Tibial nerve (tissue), 4 donors: Measurements from ENCODE around the gene CNST. TPM values are rescaled to one million over a fixed set of nuclear protein-coding genes. Genes with fewer than 3 reads are reported as not detected.
A peak's percentile ranks its signal among the peaks of the same experiment; 100 is the strongest.

Source experiments
- DNase-seq, 2 donors: peaks; one replicate each; pipeline ENCODE4 v3.0.0-alpha.2; 2019; ENCODE audit warnings: low spot score in 2 of 2
- H3K27ac ChIP-seq, 4 donors: fragments of 200-600 bp; sonication (generic) in 3 of 4; one replicate each; pipeline ENCODE4 v1.5.1; 2017 to 2019; ENCODE audit warnings: mild to moderate bottlenecking in 1 of 4
- H3K27me3 ChIP-seq, 2 donors: fragments of 200-600 bp; sonication (generic) in 1 of 2; one replicate each; pipeline versions ENCODE4 v1.5.1 to v1.6.0; 2017 to 2019
- H3K36me3 ChIP-seq, 3 donors: fragments of 200-600 bp; sonication (generic); one replicate each; pipeline ENCODE4 v1.5.1; 2018 to 2019
- H3K4me1 ChIP-seq, 4 donors: fragments of 200-600 bp; sonication (generic) in 3 of 4; one replicate each; pipeline ENCODE4 v1.5.1; 2017 to 2019
- H3K4me3 ChIP-seq, 4 donors: fragments of 200-600 bp; sonication (generic) in 3 of 4; one replicate each; pipeline ENCODE4 v1.5.1; 2017 to 2019; ENCODE audit warnings: mild to moderate bottlenecking in 1 of 4, moderate library complexity in 1 of 4
- H3K9me3 ChIP-seq, 4 donors: fragments of 200-600 bp; sonication (generic) in 3 of 4; one replicate each; pipeline ENCODE4 v1.5.1; 2017 to 2019
- CTCF ChIP-seq, 5 experiments: fragments of 200-600 bp in 3 of 5; fragments of 450-650 bp in 2 of 5; sonication (generic) in 3 of 5; IDR thresholded peaks; one replicate each; pipeline ENCODE4 v1.5.1; 2016 to 2019; ENCODE audit warnings: antibody characterized with exemption in 5 of 5, mild to moderate bottlenecking in 3 of 5, moderate library complexity in 2 of 5
- EP300 ChIP-seq, 2 donors: sonication (generic); formaldehyde crosslinking; IDR thresholded peaks; one replicate each; pipeline ENCODE4 v1.6.1; 2017; ENCODE audit warnings: antibody characterized with exemption in 2 of 2, mild to moderate bottlenecking in 1 of 2
- POLR2A ChIP-seq, 2 donors: fragments of 450-650 bp; IDR thresholded peaks; one replicate each; pipeline ENCODE4 v1.6.1; 2017; ENCODE audit warnings: antibody characterized with exemption in 2 of 2, mild to moderate bottlenecking in 2 of 2, moderate library complexity in 2 of 2
- WGBS, 2 donors: methylation state at CpG; one replicate each; pipeline ENCODE4 v1.1.5; 2018; 5-methylcytosine and 5-hydroxymethylcytosine counted together
- total RNA-seq, 4 donors: library from RNA; depleted of rRNA; stranded (reverse); fragments of >200 nt; gene quantifications; one replicate each; pipeline ENCODE4 v1.1.0, GENCODE V29; 2016

Gene CNST
- total RNA-seq, 4 donors from 2014 or later: 16.5 to 20.3 (median 17.9) TPM

DNA sequence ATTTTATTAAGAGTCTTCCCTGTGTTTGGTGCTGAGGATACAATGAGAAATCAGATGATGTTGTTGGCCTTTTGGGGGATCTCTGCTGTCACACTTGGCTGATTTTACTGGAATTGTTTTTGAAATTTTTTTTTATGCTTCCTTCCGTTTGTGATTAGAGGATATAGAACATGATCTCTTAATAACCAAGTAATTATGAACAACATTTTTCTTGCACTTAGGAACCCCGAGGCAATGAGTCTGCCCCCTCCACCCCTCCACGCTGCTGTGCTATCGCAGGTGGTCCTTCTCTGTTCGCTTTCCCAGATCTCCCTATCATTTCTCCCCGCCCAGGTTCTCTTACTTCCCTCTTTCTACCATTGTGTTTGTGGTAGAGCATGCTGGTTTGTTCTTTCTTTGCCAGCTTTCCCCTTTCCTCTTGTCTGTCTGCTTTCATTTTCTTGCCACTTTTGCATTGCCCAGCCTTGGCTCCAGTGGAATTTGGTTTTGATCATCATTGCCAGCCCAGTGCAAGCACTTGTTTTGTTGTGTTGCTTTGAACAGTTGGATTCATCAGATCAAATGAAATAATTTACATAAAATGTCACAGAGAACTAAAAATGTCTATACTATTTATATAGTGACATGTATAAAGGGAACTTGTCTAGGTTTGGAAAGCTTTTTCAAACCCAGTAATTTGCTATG lies 84.9 kb downstream of the CNST start:
- H3K27ac ChIP-seq: peak overlapping the region in 1 of 4 donors; percentile 17
- no peak overlapping the region for H3K4me3 ChIP-seq
- WGBS, 2 donors: 68 to 77% methylated on average over 6 of the region's 6 CpGs

GRCh38 chr1:246658567-246658966 lies 92.3 kb downstream of the CNST start:
- WGBS, 2 donors: 79 to 85% methylated on average over 6 of the region's 6 CpGs
- no peaks in the 10 kb centered on the region for H3K4me1 ChIP-seq
- H3K36me3 ChIP-seq: peaks cover 0 to 65% (median 4%) of the 10 kb centered on the region in 3 donors
- no peaks in the 10 kb centered on the region for H3K27me3 ChIP-seq
- no peak for DNase-seq
- TF ChIP-seq POLR2A (IDR thresholded peaks at IDR 0.05): no peak
- no peak for TF ChIP-seq CTCF (IDR thresholded peaks at IDR 0.05)
- TF ChIP-seq EP300 (IDR thresholded peaks at IDR 0.05): no peak
- H3K27ac ChIP-seq: no peak overlapping the region
- H3K9me3 ChIP-seq: no peaks in the 10 kb centered on the region
- H3K4me3 ChIP-seq: no peak overlapping the region

More for the DNA sequence above, 84.9 kb downstream of the CNST start:
- DNase-seq: no peak
- no peaks in the 10 kb centered on the region for H3K9me3 ChIP-seq
- no peaks in the 10 kb centered on the region for H3K27me3 ChIP-seq
- peaks cover 0 to 44% (median 0%) of the 10 kb centered on the region in 3 donors for H3K36me3 ChIP-seq
- no peak for TF ChIP-seq POLR2A (IDR thresholded peaks at IDR 0.05)
- no peak for TF ChIP-seq EP300 (IDR thresholded peaks at IDR 0.05)
- no peak for TF ChIP-seq CTCF (IDR thresholded peaks at IDR 0.05)
- H3K4me1 ChIP-seq: peaks cover 0 to 21% (median 0%) of the 10 kb centered on the region in 4 donors

DNA sequence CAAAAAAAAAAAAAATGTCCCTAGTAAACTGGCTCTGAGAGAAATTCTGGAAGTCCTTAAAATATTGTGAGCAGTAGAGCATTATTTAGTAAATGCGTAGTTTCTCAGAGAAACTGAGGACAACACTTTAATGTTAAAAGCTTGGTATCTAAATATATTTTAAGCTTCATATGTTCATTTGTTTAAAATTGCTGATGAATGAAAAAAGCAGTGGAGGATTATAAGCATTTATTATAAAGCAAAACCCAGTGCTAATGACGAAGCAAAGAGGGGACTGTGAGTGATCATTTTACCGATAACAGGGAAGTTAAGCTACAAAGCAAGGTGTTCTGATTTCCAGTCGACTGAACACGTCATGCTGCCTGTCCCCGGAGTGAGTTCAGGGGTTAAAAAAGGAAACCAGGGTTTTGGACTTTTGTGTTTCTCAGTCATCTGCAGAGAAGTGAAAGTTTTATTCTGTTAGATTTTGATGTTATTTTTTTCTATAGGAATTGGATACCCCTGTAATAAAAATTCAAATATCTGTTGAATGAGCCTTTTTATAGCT lies 93.4 kb downstream of the CNST start:
- WGBS, 2 donors: 89 to 94% methylated on average over 6 of the region's 6 CpGs
- Histone ChIP-seq H3K9me3 (no peaks in the 10 kb centered on the region), H3K27ac (no peak overlapping the region), H3K36me3 (peaks cover 0 to 55% (median 4%) of the 10 kb centered on the region in 3 donors), H3K4me1 (no peaks in the 10 kb centered on the region), H3K27me3 (no peaks in the 10 kb centered on the region), H3K4me3 (no peak overlapping the region)
- no peak for DNase-seq
- TF ChIP-seq CTCF (IDR thresholded peaks at IDR 0.05) (no peak), EP300 (IDR thresholded peaks at IDR 0.05) (no peak), POLR2A (IDR thresholded peaks at IDR 0.05) (no peak)

GRCh38 chr1:246661451-246661850 lies 95.2 kb downstream of the CNST start:
- no peak for TF ChIP-seq CTCF (IDR thresholded peaks at IDR 0.05)
- no peak for TF ChIP-seq POLR2A (IDR thresholded peaks at IDR 0.05)
- TF ChIP-seq EP300 (IDR thresholded peaks at IDR 0.05): no peak
- no peaks in the 10 kb centered on the region for H3K27me3 ChIP-seq
- WGBS, 2 donors: 80 to 87% methylated on average over 2 of the region's 2 CpGs
- DNase-seq: no peak
- H3K9me3 ChIP-seq: no peaks in the 10 kb centered on the region
- H3K36me3 ChIP-seq: peaks cover 0 to 62% (median 4%) of the 10 kb centered on the region in 3 donors
- H3K27ac ChIP-seq: no peak overlapping the region
- H3K4me1 ChIP-seq: no peaks in the 10 kb centered on the region
- no peak overlapping the region for H3K4me3 ChIP-seq

DNA sequence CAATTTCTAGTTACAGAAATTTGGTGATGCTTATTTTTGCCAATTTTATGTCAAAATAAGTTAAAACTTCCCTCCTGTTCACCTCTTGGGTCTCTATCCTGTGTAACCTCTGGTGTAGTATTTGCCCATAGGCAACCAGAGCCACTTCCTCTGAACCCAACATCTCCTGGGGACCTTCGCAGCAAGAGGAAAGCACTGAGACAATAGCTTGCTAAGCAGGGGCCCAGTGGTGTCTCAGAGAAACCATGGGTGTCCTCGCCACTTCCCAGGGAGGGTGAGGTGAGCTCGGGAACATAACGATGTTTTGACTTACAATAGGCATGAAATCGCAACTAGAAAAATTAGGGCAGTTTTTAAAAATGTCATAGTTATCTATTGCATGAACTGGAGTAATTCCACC lies 101.5 kb downstream of the CNST start:
- H3K9me3 ChIP-seq: no peaks in the 10 kb centered on the region
- H3K36me3 ChIP-seq: peaks cover 0 to 44% (median 0%) of the 10 kb centered on the region in 3 donors
- no peak overlapping the region for H3K27ac ChIP-seq
- no peak overlapping the region for H3K4me3 ChIP-seq
- H3K4me1 ChIP-seq: no peaks in the 10 kb centered on the region
- no peak for DNase-seq
- 94 to 95% methylated on average over 5 of the region's 5 CpGs for WGBS, 2 donors
- no peaks in the 10 kb centered on the region for H3K27me3 ChIP-seq
- no peak for TF ChIP-seq POLR2A (IDR thresholded peaks at IDR 0.05)
